K562 (cell line): ENCODE measurements around the gene NOP16. TPM values are rescaled to one million over a fixed set of nuclear protein-coding genes. Genes with fewer than 3 reads are reported as not detected.

Experiments
- ATAC-seq: fragments of 200-7000 bp; cut with Tn5 transposase; 3 replicates; pipeline ENCODE4 v1.9.1; 2020; ENCODE audit warnings: moderate library complexity
- BruUV-seq: library from RNA; stranded (reverse); fragments of 400-500 nt; replicated peaks from 2 replicates; lab custom pipeline; 2021; lab: Mats Ljungman, UMichigan
- CTCF ChIA-PET: fragments of 300-600 bp; formaldehyde crosslinking; extraction: SDS; loops from one replicate; lab custom pipeline; 2021; ENCODE audit warnings: low intra/inter-chr PET ratio; lab: Yijun Ruan, JAX
- POLR2A ChIA-PET: fragments of 300-600, 350-650 bp; sonication (Branson Sonifier 250); formaldehyde crosslinking; extraction: SDS; loops from one replicate; lab custom pipeline; 2021; ENCODE audit warnings: antibody characterized with exemption, inconsistent platforms; lab: Yijun Ruan, JAX
- DNase-seq, 4 experiments: peaks; one replicate each; pipeline versions ENCODE4 v3.0.0 to v3.0.0-alpha.2; 2011 to 2018; ENCODE audit warnings: low spot score in 3 of 4, mixed read lengths in 3 of 4; ENCODE audit errors: extremely low read depth in 1 of 4
- FAIRE-seq: peaks from 2 replicates; lab custom pipeline; 2011; peaks lifted over from hg19 to GRCh38; lab: Jason Lieb, UNC
- H2AFZ ChIP-seq: 2 replicates; pipeline ENCODE4 v1.6.0; 2011; ENCODE audit warnings: low read depth, low read length, control low read depth, inconsistent platforms
- H3K27ac ChIP-seq: fragments of 200-600 bp; 3 replicates; pipeline ENCODE4 v1.8.0; 2011; ENCODE audit warnings: low read depth, mild to moderate bottlenecking, control low read depth, inconsistent platforms, low read length, moderate library complexity, mixed read lengths; ENCODE audit errors: extremely low read depth
- H3K27me3 ChIP-seq, 2 experiments: fragments of 300-600 bp in 1 of 2; 2 replicates in 1 of 2; 3 replicates in 1 of 2; pipeline versions ENCODE4 v1.6.0 to v1.8.0; 2011; ENCODE audit warnings: inconsistent platforms in 2 of 2, low read length in 2 of 2, mild to moderate bottlenecking in 1 of 2, mixed read lengths in 1 of 2, moderate library complexity in 1 of 2; ENCODE audit not compliant: control insufficient read depth in 2 of 2, insufficient read depth in 2 of 2
- H3K36me3 ChIP-seq: fragments of 300-600 bp; 3 replicates; pipeline ENCODE4 v1.8.0; 2011; ENCODE audit warnings: mild to moderate bottlenecking, low read length, inconsistent platforms; ENCODE audit not compliant: control insufficient read depth, insufficient read depth
- H3K4me1 ChIP-seq, 2 experiments: fragments of 200-600 bp in 1 of 2; replicated peaks in 1 of 2; 2 replicates in 1 of 2; 3 replicates in 1 of 2; pipeline versions ENCODE4 v1.5.1 to v1.8.0; 2011; ENCODE audit warnings: inconsistent platforms in 2 of 2, low read length in 2 of 2, mild to moderate bottlenecking in 1 of 2, mixed read lengths in 1 of 2, moderate library complexity in 1 of 2; ENCODE audit not compliant: control insufficient read depth in 2 of 2, insufficient read depth in 2 of 2
- H3K4me2 ChIP-seq: 2 replicates; pipeline ENCODE4 v1.6.1; 2011; ENCODE audit warnings: low read length, control low read depth, inconsistent platforms, mixed read lengths; ENCODE audit not compliant: insufficient read depth
- H3K4me3 ChIP-seq: fragments of 200-600 bp; sonication (generic), shearing (Covaris generic); 2 replicates; pipeline ENCODE4 v1.5.1; 2016; ENCODE audit warnings: control low read depth, inconsistent platforms
- H3K79me2 ChIP-seq: fragments of 200-600 bp; 3 replicates; pipeline ENCODE4 v1.8.0; 2011; ENCODE audit warnings: low read length, inconsistent platforms; ENCODE audit not compliant: control insufficient read depth, insufficient read depth
- H3K9ac ChIP-seq, 2 experiments: 2 replicates each; pipeline versions ENCODE4 v1.6.0 to v1.6.1; 2011; ENCODE audit warnings: low read depth in 2 of 2, low read length in 2 of 2, control low read depth in 1 of 2, inconsistent platforms in 1 of 2, mild to moderate bottlenecking in 1 of 2, mixed read lengths in 1 of 2; ENCODE audit not compliant: insufficient read depth in 1 of 2
- H3K9me1 ChIP-seq: one replicate; pipeline ENCODE4 v1.6.0; 2011; ENCODE audit warnings: inconsistent platforms, mild to moderate bottlenecking, low read length, moderate library complexity; ENCODE audit not compliant: control insufficient read depth, insufficient read depth
- H3K9me3 ChIP-seq: replicated peaks from 2 replicates; pipeline ENCODE4 v1.5.1; 2011; ENCODE audit warnings: low read depth, low read length, inconsistent platforms; ENCODE audit not compliant: control insufficient read depth, insufficient read depth
- H4K20me1 ChIP-seq: replicated peaks from 2 replicates; pipeline ENCODE4 v1.6.1; 2011; ENCODE audit warnings: low read length, inconsistent platforms, mixed read lengths; ENCODE audit not compliant: control insufficient read depth, insufficient read depth
- CREBBP ChIP-seq: IDR thresholded peaks from one replicate; pipeline ENCODE4 v1.6.1; 2012; ENCODE audit warnings: low read depth, mild to moderate bottlenecking, control low read depth, inconsistent platforms, low read length
- ETS1 ChIP-seq: conservative IDR thresholded peaks from 2 replicates; pipeline ENCODE4 v1.6.1; 2011; ENCODE audit warnings: low read depth, mild to moderate bottlenecking, low read length; ENCODE audit not compliant: control insufficient read depth
- NFE2L1 ChIP-seq: fragments of 450-650 bp; IDR thresholded peaks from 2 replicates; pipeline ENCODE4 v1.6.1; 2016; ENCODE audit warnings: missing genetic modification characterization, low read depth, mild to moderate bottlenecking, missing compliant biosample characterization, moderate library complexity, borderline replicate concordance
- NRF1 ChIP-seq, 2 experiments: fragments of 450-650 bp; IDR thresholded peaks in 1 of 2; conservative IDR thresholded peaks in 1 of 2; 2 replicates each; pipeline ENCODE4 v1.6.1; 2014; ENCODE audit warnings: mild to moderate bottlenecking in 2 of 2
- RBFOX2 ChIP-seq: fragments of 200-400 bp; formaldehyde crosslinking; IDR thresholded peaks from 2 replicates; pipeline ENCODE4 v1.6.1; 2017; ENCODE audit warnings: low read depth, mild to moderate bottlenecking, low read length, moderate library complexity
- TEAD4 ChIP-seq, 2 experiments: sonication (generic) in 1 of 2; formaldehyde crosslinking in 1 of 2; IDR thresholded peaks; 2 replicates each; pipeline versions ENCODE4 v1.6.1 to v1.8.0; 2012 to 2022; ENCODE audit warnings: borderline replicate concordance in 1 of 2, inconsistent platforms in 1 of 2, low read length in 1 of 2, mild to moderate bottlenecking in 1 of 2, missing genetic modification reagents in 1 of 2
- ZNF146 ChIP-seq: IDR thresholded peaks from one replicate; pipeline ENCODE4 v1.6.1; 2018; ENCODE audit warnings: missing compliant biosample characterization; ENCODE audit not compliant: unreplicated experiment
- ZNF407 ChIP-seq: fragments of 450-650 bp; IDR thresholded peaks from 2 replicates; pipeline ENCODE4 v1.6.1; 2016; ENCODE audit warnings: low read depth
- WGBS: fragments of 100-300 bp; shearing (Covaris generic); methylation state at CpG from one replicate; pipeline ENCODE4 v1.1.6; 2016; ENCODE audit warnings: low coverage, mixed read lengths; ENCODE audit not compliant: insufficient coverage; ENCODE audit errors: missing lambda C conversion rate; 5-methylcytosine and 5-hydroxymethylcytosine counted together
- in situ Hi-C: fragments of 300-500 bp; cut with MboI; formaldehyde crosslinking; loops from 4 replicates; pipeline ENCODE4 v1.15.0; 2018; ENCODE audit warnings: inconsistent platforms, mixed read lengths
- intact Hi-C: fragments of 100-400 bp; cut with micrococcal nuclease; formaldehyde crosslinking; loops from 2 replicates; pipeline ENCODE4 v1.14.2; 2022
- polyA plus RNA-seq, 8 experiments: library from polyadenylated mRNA; depleted of rRNA in 4 of 8; stranded (reverse) in 5 of 8; unstranded in 3 of 8; fragments of >200 nt; fragmentation: Nextera tagmentation in 2 of 8; fragmentation: Illumina TruSeq in 1 of 8; extraction: Ambion mirVana in 2 of 8; extraction: Trizol in 1 of 8; gene quantifications; 2 replicates each; pipeline versions ENCODE4 v1.2.1 to v1.2.3, GENCODE V29; 2011 to 2014; ENCODE audit warnings: inconsistent platforms in 1 of 8, missing spikeins in 1 of 8
- total RNA-seq, 7 experiments: library from RNA; depleted of rRNA in 6 of 7; stranded (reverse); fragments of >200 nt in 6 of 7; fragmentation: Illumina TruSeq in 2 of 7; extraction: Trizol in 2 of 7; gene quantifications; 2 replicates each; pipeline versions ENCODE4 v1.2.1 to v1.2.3, GENCODE V29; 2011 to 2021; ENCODE audit warnings: low replicate concordance in 1 of 7

NOP16 gene
- total and polyA plus RNA-seq, 9 of the 15 experiments (the other 6 are each of a cell fraction or from before 2014, with no cell fraction given) = 92.5 to 342 (median 148) TPM

GRCh38 chr5:176384991-176385390 lies 3.4 kb downstream of the NOP16 start:
- no peaks in the 10 kb centered on the region for H3K27me3 ChIP-seq
- H3K4me2 ChIP-seq = no peak overlapping the region
- in situ Hi-C loops (no loop called here), intact Hi-C loops (no loop called here)
- H3K9me1 ChIP-seq = no peaks in the 10 kb centered on the region
- no peak overlapping the region for H2AFZ ChIP-seq
- DNase-seq (no peak), ATAC-seq (no peak), FAIRE-seq (no peak)
- no peak for TF ChIP-seq NRF1 (conservative IDR thresholded peaks at IDR 0.05 in 1 of 2, IDR thresholded peaks at IDR 0.05 in 1 of 2)
- TF ChIP-seq CREBBP = no peak
- TF ChIP-seq RBFOX2 = 0 out of 2 replicates have a peak, but pooled peaks have one; percentile 8
- no peak for TF ChIP-seq ZNF407
- TF ChIP-seq ZNF146 (CRISPR knock-in tag) = no peak
- no peak for TF ChIP-seq ETS1
- TF ChIP-seq TEAD4 (IDR thresholded peaks at IDR 0.05; ENCODE audit: low read length) = no peak
- no peak for TF ChIP-seq TEAD4 (CRISPR knock-in tag; IDR thresholded peaks at IDR 0.05; ENCODE audit: borderline replicate concordance)
- no peak for TF ChIP-seq NFE2L1
- WGBS = 97% methylated on average over 12 of the region's 12 CpGs
- H3K36me3 ChIP-seq = peaks cover 74% of the 10 kb centered on the region
- H3K27ac ChIP-seq = no peak overlapping the region
- H3K79me2 ChIP-seq = peaks cover 47% of the 10 kb centered on the region
- peaks cover 6 to 13% of the 10 kb centered on the region in 2 experiments; a peak in 4 of 5 replicates for H3K4me1 ChIP-seq
- no peaks in the 10 kb centered on the region; the same call in 1 of the 2 replicates for H4K20me1 ChIP-seq
- ChIA-PET POLR2A (interaction anchor here (0.6 to 2.2 kb wide), 4 partner anchors 9 to 176 kb away, joined by 3 to 12 read pairs (median 4); no protein-coding TSS in a partner anchor), CTCF (no interaction called here)
- H3K4me3 ChIP-seq = no peak overlapping the region
- no peaks in the 10 kb centered on the region for H3K9me3 ChIP-seq
- H3K9ac ChIP-seq = peak overlapping the region in 1 of 2 experiments; percentile 6; a peak in 1 of 4 replicates
- BruUV-seq = no TSS peak
